ENCODE data around the gene ARID1B. TPM values are rescaled to one million over a fixed set of nuclear protein-coding genes. Genes with fewer than 3 reads are reported as not detected.
A peak's percentile ranks its signal among the peaks of the same experiment; 100 is the strongest.

Gene ARID1B
- total and polyA plus RNA-seq, 7 donors: 8.4 to 115 (median 69.6) TPM

DNA sequence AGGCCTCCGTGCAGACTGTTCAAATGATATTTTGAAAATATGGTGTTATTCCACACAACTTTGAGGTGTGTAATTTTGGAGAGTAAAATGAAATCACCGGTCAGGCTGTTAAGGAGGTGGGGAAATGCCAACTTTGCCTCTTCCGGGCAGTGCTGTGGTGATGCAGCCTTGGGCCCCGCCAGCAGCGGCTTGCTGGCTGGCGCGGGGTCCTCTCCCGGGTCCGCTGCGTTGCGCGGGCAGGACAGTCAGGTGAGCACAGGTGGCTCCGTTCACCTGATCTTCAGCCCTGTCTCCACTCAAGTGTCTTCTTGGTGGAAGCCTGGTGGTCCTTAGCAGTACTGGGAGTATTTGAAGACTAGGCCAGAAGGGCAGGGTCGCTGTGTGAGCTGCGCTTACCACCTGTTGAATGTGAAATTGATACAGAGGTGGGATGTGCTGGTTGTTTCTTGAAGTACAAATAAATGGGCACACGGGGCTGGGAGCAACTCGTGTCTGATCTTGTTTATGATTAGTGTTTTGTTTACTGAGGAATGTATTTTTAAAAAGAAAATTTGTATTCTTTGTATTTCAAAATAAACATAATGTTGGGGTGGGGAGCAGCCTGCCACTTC lies 184.2 kb downstream of the ARID1B start:
- DNase-seq: no peak
- peaks cover 0 to 43% (median 39%) of the 10 kb centered on the region in 4 donors for H3K4me1 ChIP-seq
- WGBS, 2 donors: 96 to 98% methylated on average over 17 of the region's 17 CpGs
- H3K4me3 ChIP-seq: no peak overlapping the region
- intact Hi-C loops (cut with DNase I): no loop called here
- no peaks in the 10 kb centered on the region for H3K9me3 ChIP-seq
- TF ChIP-seq POLR2AphosphoS5 (IDR thresholded peaks at IDR 0.05) (no peak), EP300 (IDR thresholded peaks at IDR 0.05) (no peak), POLR2A (IDR thresholded peaks at IDR 0.05) (no peak)
- TF ChIP-seq, protein P1, sequence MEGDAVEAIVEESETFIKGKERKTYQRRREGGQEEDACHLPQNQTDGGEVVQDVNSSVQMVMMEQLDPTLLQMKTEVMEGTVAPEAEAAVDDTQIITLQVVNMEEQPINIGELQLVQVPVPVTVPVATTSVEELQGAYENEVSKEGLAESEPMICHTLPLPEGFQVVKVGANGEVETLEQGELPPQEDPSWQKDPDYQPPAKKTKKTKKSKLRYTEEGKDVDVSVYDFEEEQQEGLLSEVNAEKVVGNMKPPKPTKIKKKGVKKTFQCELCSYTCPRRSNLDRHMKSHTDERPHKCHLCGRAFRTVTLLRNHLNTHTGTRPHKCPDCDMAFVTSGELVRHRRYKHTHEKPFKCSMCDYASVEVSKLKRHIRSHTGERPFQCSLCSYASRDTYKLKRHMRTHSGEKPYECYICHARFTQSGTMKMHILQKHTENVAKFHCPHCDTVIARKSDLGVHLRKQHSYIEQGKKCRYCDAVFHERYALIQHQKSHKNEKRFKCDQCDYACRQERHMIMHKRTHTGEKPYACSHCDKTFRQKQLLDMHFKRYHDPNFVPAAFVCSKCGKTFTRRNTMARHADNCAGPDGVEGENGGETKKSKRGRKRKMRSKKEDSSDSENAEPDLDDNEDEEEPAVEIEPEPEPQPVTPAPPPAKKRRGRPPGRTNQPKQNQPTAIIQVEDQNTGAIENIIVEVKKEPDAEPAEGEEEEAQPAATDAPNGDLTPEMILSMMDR (IDR thresholded peaks at IDR 0.05): no peak
- no peaks in the 10 kb centered on the region for H3K36me3 ChIP-seq
- H3K27me3 ChIP-seq: no peaks in the 10 kb centered on the region
- H3K27ac ChIP-seq: no peak overlapping the region

- H3K4me3 ChIP-seq: peak overlapping the region in 3 of 4 donors; percentile 18 to 28 (median 24)
- intact Hi-C loops (cut with DNase I): no loop called here
- no peak for TF ChIP-seq POLR2AphosphoS5 (IDR thresholded peaks at IDR 0.05)
- TF ChIP-seq, protein P1 (IDR thresholded peaks at IDR 0.05): no peak
- no peak for TF ChIP-seq POLR2A (IDR thresholded peaks at IDR 0.05)
- TF ChIP-seq EP300 (IDR thresholded peaks at IDR 0.05): no peak
Observed at GRCh38 chr6:156963712-156964700, 186.8 kb downstream of the ARID1B start.

DNA sequence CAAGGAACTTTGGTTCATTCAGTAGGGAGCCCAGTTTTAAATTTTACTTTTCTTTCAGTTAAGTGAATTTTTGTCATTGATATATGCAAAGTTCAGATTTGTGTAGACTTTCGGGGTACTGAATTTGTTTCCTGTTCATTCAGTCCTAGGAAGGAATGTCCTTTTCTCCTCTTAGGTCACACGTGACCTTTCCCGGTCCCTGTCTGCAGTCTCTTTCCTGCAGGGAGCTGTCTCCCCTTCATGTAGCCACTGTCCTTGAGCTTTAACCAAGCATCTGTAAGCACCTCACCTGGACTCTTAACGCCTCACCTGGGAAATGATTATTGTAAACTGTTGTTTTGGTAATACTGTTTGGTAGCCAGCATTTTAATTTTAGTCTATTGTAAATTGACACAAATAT lies 190.7 kb downstream of the ARID1B start:
- intact Hi-C loops (cut with DNase I): no loop called here
- no peaks in the 10 kb centered on the region for H3K27me3 ChIP-seq
- 90 to 94% methylated on average over 4 of the region's 4 CpGs for WGBS, 2 donors
- H3K4me1 ChIP-seq: peaks cover 0 to 48% (median 32%) of the 10 kb centered on the region in 4 donors
- no peak overlapping the region for H3K27ac ChIP-seq
- no peak overlapping the region for H3K4me3 ChIP-seq
- no peaks in the 10 kb centered on the region for H3K36me3 ChIP-seq
- no peaks in the 10 kb centered on the region for H3K9me3 ChIP-seq
- TF ChIP-seq EP300 (IDR thresholded peaks at IDR 0.05): no peak
- no peak for TF ChIP-seq POLR2A (IDR thresholded peaks at IDR 0.05)
- TF ChIP-seq, protein P1 (IDR thresholded peaks at IDR 0.05): no peak
- TF ChIP-seq POLR2AphosphoS5 (IDR thresholded peaks at IDR 0.05): no peak
- no peak for DNase-seq

More at GRCh38 chr6:156963712-156964700, 186.8 kb downstream of the ARID1B start:
- Histone ChIP-seq H3K36me3 (no peaks in the 10 kb centered on the region), H3K27me3 (no peaks in the 10 kb centered on the region), H3K27ac (peak overlapping the region; percentile 17 to 56 (median 45)), H3K9me3 (no peaks in the 10 kb centered on the region), H3K4me1 (peaks cover 0 to 30% (median 18%) of the 10 kb centered on the region in 4 donors)
- DNase-seq: no peak
- 65 to 66% methylated on average over 10 of the region's 10 CpGs for WGBS, 2 donors

- intact Hi-C loops (cut with DNase I): no loop called here
- no peaks in the 10 kb centered on the region for H3K36me3 ChIP-seq
- WGBS, 2 donors: 91 to 95% methylated on average over 5 of the region's 5 CpGs
- no peak for DNase-seq
- no peak for TF ChIP-seq EP300 (IDR thresholded peaks at IDR 0.05)
- TF ChIP-seq, protein P1 (IDR thresholded peaks at IDR 0.05): no peak
- no peaks in the 10 kb centered on the region for H3K9me3 ChIP-seq
- no peaks in the 10 kb centered on the region for H3K27me3 ChIP-seq
- no peak overlapping the region for H3K27ac ChIP-seq
- H3K4me1 ChIP-seq: peaks cover 0 to 46% (median 24%) of the 10 kb centered on the region in 4 donors
- no peak overlapping the region for H3K4me3 ChIP-seq
Observed at GRCh38 chr6:156969233-156969632, 192.1 kb downstream of the ARID1B start.
